WTC11 (cell line): ENCODE data around the gene TMC1.

Experiments used
- IRF2 ChIP-seq: sonication (generic); formaldehyde crosslinking; IDR thresholded peaks from 2 replicates; pipeline ENCODE4 v1.8.0; 2022; ENCODE audit warnings: low read depth, missing genetic modification reagents, borderline replicate concordance
- TF ChIP-seq, protein P1 (sequence below): fragments of 200-600 bp; IDR thresholded peaks from 2 replicates; pipeline ENCODE4 v1.8.0; 2022; ENCODE audit warnings: antibody characterized with exemption

DNA sequence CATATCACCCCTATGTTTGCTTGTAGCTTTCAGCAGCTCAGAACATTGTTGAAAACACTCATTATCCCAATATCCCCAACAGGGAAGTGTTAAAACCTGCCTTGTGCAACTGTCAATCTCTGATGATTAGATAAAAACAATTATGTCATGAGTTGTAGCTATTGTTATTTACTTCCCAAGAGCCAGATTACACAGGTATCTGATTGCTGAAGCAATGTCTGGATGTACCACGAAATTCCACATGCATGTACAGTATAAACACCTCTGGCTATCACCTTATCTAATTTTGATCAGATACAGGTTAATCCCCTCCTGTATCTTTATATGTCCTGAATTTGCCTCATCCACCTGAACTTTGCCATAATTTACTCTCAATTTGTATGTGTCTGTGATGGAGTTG lies 38.7 kb downstream of the TMC1 start:
- TF ChIP-seq, protein P1, sequence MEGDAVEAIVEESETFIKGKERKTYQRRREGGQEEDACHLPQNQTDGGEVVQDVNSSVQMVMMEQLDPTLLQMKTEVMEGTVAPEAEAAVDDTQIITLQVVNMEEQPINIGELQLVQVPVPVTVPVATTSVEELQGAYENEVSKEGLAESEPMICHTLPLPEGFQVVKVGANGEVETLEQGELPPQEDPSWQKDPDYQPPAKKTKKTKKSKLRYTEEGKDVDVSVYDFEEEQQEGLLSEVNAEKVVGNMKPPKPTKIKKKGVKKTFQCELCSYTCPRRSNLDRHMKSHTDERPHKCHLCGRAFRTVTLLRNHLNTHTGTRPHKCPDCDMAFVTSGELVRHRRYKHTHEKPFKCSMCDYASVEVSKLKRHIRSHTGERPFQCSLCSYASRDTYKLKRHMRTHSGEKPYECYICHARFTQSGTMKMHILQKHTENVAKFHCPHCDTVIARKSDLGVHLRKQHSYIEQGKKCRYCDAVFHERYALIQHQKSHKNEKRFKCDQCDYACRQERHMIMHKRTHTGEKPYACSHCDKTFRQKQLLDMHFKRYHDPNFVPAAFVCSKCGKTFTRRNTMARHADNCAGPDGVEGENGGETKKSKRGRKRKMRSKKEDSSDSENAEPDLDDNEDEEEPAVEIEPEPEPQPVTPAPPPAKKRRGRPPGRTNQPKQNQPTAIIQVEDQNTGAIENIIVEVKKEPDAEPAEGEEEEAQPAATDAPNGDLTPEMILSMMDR = no peak
- no peak for TF ChIP-seq IRF2 (CRISPR knock-in tag)
